WI38 (cell line): Measurements from ENCODE around the gene B9D2.

Experiments
- H3K4me3 ChIP-seq: 2 replicates; pipeline ENCODE4 v1.5.1; 2011; ENCODE audit warnings: low read depth, mild to moderate bottlenecking, control low read depth, low read length
- CTCF ChIP-seq: IDR thresholded peaks from 2 replicates; pipeline ENCODE4 v1.5.1; 2012; ENCODE audit warnings: low read depth, mild to moderate bottlenecking, control low read depth, low read length

The B9D2 gene

GRCh38 chr19:41330946-41331678 is 32.8 kb downstream of the B9D2 start:
- no peak for TF ChIP-seq CTCF
- H3K4me3 ChIP-seq = no peak overlapping the region

GRCh38 chr19:41330481-41330880 is 33.5 kb downstream of the B9D2 start:
- TF ChIP-seq CTCF = no peak
- H3K4me3 ChIP-seq = no peak overlapping the region

GRCh38 chr19:41328842-41329225 is 35.1 kb downstream of the B9D2 start:
- TF ChIP-seq CTCF = no peak

GRCh38 chr19:41328157-41328841 is 35.6 kb downstream of the B9D2 start:
- no peak overlapping the region for H3K4me3 ChIP-seq
- no peak for TF ChIP-seq CTCF

More at GRCh38 chr19:41328842-41329225, 35.1 kb downstream of the B9D2 start:
- H3K4me3 ChIP-seq = no peak overlapping the region

- TF ChIP-seq CTCF = no peak
- no peak overlapping the region for H3K4me3 ChIP-seq
These were observed 36.3 kb downstream of the B9D2 start for GRCh38 chr19:41327576-41328156.

- no peak for TF ChIP-seq CTCF
- H3K4me3 ChIP-seq = no peak overlapping the region
These were observed 36.8 kb downstream of the B9D2 start for GRCh38 chr19:41327076-41327575.
